ENCODE measurements around the gene ATXN7L3. TPM values are rescaled to one million over a fixed set of nuclear protein-coding genes. Genes with fewer than 3 reads are reported as not detected.

The ATXN7L3 gene, protein sequence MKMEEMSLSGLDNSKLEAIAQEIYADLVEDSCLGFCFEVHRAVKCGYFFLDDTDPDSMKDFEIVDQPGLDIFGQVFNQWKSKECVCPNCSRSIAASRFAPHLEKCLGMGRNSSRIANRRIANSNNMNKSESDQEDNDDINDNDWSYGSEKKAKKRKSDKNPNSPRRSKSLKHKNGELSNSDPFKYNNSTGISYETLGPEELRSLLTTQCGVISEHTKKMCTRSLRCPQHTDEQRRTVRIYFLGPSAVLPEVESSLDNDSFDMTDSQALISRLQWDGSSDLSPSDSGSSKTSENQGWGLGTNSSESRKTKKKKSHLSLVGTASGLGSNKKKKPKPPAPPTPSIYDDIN
- 53.1 to 65.4 TPM (median 64.4 TPM) in 5 replicates for total RNA-seq (2022; extraction: Qiagen RNA extraction)

DNA sequence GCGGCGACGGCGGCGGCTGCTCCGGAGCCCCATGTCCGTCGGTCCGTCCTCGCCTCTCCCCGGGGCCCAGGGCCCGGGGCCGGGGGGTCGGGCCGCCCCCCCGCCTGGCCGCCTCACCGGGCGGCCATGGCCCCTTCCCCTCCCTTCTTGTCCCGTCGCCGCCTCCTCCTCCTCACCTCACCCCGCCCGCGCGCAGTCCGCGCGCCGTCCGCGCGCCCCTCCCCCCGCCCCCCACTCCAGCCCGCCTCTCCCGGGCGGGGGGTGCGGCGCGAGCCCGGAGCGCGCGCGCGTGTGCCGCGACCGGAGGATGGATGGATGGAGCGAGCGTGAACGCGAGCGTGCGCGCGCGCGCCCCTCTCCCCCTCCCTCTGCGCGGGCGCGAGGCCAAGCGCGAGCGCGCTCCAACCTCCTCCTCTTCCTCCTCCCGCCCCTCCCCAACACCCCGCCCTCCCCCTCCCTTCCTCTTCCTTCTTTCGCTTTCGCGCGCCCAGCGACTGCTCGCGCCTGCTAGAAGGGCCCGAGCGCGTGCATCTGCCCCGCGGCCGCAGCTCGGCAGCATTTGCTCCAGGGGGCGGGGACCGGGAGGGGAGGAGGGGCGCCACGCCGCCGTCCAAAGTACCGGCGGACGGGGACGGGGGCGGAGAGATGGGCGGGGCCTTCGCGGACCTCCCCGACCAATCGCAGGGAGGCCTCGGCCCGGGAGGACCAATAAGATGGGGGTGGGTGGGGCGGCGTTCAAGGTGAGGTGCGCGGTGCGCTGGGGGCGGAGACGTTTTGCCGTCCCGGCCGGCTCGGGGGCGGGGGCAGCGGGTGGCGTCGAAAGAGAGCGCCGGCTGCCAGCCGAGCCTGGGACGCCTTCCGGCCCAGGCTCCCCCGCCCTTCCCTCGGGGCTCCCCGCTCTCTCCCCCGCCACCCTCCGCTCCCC lies at the start of gene ATXN7L3:
Gene ATXN7L3 (minus strand): TSS at position 332 of the 925 bp plus-strand sequence. CDS start 1,814 bp downstream, outside the sequence.

DNA sequence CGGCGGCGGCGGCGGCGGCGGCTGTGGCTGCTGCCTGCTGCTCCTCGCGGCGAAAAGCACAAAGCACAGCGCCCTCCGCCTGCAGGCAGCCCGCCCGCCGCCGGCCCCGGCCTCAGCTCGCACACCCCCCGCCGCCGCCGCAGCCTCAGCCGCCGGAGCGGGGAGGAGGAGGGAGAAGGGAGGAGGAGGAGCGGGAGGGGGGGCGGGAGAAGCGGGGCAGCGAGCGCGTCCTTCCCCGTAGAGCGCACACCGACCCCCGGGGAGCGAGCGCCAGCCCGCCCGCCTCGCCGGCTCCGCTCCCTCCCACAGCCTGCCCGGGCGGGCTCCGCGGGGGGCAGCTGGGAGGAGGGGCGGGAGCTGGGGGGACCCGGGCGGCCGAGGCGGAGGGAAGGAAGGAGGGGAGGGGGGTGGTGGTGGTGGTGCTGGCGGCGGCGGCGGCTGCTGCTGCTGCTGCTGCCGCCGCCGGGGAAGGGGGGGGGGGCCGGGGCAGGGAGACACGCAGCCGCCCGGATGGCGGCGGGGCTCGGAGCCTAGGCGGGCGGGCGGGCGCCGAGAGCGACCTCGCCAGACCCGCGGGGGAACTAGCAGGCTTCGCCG lies 20.0 kb upstream of the ATXN7L3 start, which contains the start of gene UBTF:
Gene UBTF (minus strand): TSS at position 60 of the 597 bp plus-strand sequence. CDS start 1,446 bp downstream, outside the sequence.

DNA sequence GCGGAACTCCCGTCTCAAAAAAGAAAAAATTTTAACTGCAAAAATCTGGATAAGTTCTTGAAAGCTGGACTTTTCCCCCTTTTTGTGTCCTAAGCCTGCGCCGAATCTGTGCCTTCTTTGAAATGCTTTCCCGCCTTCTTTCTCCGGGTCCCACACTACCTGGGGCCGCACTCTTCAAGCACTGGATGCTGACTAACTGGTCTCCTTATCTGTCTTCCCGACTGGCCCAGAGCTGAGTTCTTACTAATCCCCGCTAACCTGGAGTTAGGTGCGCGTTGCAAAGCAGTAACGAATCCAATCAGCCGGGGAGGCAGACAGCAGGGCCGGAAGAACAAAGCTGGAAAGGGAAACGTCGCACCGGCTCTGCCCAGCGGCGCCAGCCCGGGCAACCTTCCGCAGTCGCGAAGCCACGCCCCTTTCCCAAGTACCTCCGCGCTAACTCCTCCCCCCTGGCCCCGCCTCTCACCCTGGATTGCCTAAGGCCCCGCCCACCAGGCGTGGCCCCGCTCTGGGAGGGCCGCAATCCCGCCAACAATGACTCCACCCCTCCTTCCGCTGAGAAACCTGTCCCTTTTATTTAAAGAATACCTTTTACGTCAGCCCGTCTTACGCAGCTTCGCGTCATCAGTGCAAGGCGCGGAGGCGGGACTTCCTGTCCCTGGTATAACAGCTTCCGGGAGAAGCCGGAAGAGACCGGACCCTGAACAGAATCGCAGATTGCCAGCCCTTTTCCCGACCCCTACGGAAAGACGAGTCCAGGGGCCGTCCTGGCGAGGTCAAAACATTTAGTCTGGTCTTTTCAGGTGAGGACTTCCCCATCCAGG lies 13.2 kb downstream of the ATXN7L3 start, which contains the start of gene TMUB2:
Gene TMUB2 (plus strand): TSS at position 666 of the 824 bp plus-strand sequence. CDS start 737 bp downstream, outside the sequence.

DNA sequence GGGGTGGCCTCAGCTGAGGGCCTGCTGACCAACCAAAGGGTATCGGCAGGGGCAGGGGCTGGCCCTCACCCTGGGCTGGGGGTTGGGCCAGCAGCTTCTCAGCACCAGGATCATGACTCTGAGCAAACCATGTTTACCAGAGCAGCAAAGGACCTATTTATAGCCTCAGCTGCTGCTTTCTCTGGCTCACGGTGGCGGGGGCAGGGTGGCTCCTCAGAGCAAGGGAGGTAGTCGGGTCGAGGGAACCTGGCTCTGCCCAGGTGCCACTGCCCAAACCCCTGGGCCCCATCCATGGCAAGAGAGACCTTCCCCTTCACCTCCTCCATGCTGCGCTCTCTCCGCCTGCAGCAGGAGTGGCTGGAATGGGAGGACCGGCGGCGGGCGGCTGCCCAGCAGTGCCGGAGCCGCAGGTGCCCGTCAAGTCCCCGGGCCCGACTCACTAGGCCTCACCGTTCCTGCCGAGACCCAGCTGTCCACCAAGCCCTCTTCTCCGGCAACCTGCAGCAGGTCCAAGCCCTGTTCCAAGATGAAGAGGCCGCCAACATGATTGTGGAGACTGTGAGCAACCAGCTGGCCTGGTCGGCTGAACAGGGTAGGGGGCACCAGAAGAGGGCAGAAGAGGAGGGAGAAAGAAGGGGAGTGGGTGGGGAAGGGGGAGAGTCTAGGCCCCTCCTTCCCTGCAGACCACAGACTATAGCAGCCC lies 29.0 kb downstream of the ATXN7L3 start, which contains the start of gene ASB16:
Gene ASB16 (plus strand): TSS at position 206 of the 703 bp plus-strand sequence. CDS start 86 bp downstream, at position 292.

Other genes starting within 250 kb of the ATXN7L3 start
- 0.21 TPM in 1 of 5 replicates, not detected in the others for gene PYY, start 245.9 kb downstream of the ATXN7L3 start, total RNA-seq (2022; extraction: Qiagen RNA extraction)
- gene NAGS, start 195.3 kb downstream of the ATXN7L3 start, total RNA-seq (2022; extraction: Qiagen RNA extraction): 1.1 to 1.8 TPM (median 1.3 TPM) in 5 replicates
- gene TMEM101, start 184.9 kb downstream of the ATXN7L3 start, total RNA-seq (2022; extraction: Qiagen RNA extraction): 24.7 to 29.9 TPM (median 27.8 TPM) in 5 replicates
- 53.5 to 59.5 TPM (median 56.0 TPM) in 5 replicates for gene LSM12, start 133.2 kb downstream of the ATXN7L3 start, total RNA-seq (2022; extraction: Qiagen RNA extraction)
- 121 to 179 TPM (median 173 TPM) in 5 replicates for gene G6PC3, start 129.1 kb downstream of the ATXN7L3 start, total RNA-seq (2022; extraction: Qiagen RNA extraction)
- gene HDAC5, start 76.2 kb downstream of the ATXN7L3 start, total RNA-seq (2022; extraction: Qiagen RNA extraction): 13.5 to 16.0 TPM (median 13.7 TPM) in 5 replicates
- gene HROB, start 58.0 kb downstream of the ATXN7L3 start, total RNA-seq (2022; extraction: Qiagen RNA extraction): 8.4 to 11.8 TPM (median 10.5 TPM) in 5 replicates
- 0.05 to 0.07 TPM (median 0.06 TPM) in 3 of 5 replicates, not detected in the others for gene ASB16, start 29.2 kb downstream of the ATXN7L3 start, total RNA-seq (2022; extraction: Qiagen RNA extraction)
- gene TMUB2, start 12.9 kb downstream of the ATXN7L3 start, total RNA-seq (2022; extraction: Qiagen RNA extraction): 32.9 to 41.2 TPM (median 39.6 TPM) in 5 replicates
- gene UBTF, start 19.8 kb upstream of the ATXN7L3 start, total RNA-seq (2022; extraction: Qiagen RNA extraction): 77.3 to 96.3 TPM (median 93.7 TPM) in 5 replicates
- gene SLC4A1, start 68.3 kb upstream of the ATXN7L3 start, total RNA-seq (2022; extraction: Qiagen RNA extraction): 0.02 TPM in 2 of 5 replicates, not detected in the others
- 0.39 to 1.1 TPM (median 0.81 TPM) in 5 replicates for gene RUNDC3A, start 108.7 kb upstream of the ATXN7L3 start, total RNA-seq (2022; extraction: Qiagen RNA extraction)
- gene SLC25A39, start 124.9 kb upstream of the ATXN7L3 start, total RNA-seq (2022; extraction: Qiagen RNA extraction): 132 to 205 TPM (median 188 TPM) in 5 replicates
- gene GRN, start 145.4 kb upstream of the ATXN7L3 start, total RNA-seq (2022; extraction: Qiagen RNA extraction): 188 to 253 TPM (median 225 TPM) in 5 replicates
- 2.3 to 4.2 TPM (median 3.4 TPM) in 5 replicates for gene FAM171A2, start 164.0 kb upstream of the ATXN7L3 start, total RNA-seq (2022; extraction: Qiagen RNA extraction)
- gene ITGA2B, start 189.8 kb upstream of the ATXN7L3 start, total RNA-seq (2022; extraction: Qiagen RNA extraction): 1.1 to 2.3 TPM (median 1.4 TPM) in 5 replicates